Posterior cingulate gyrus (tissue), 11 donors: ENCODE results near the gene BMPR1B.

Source experiments
- DNase-seq, 10 donors: peaks; one replicate each; pipeline versions ENCODE4 v3.0.0 to v3.0.0-alpha.2; 2020 to 2021; ENCODE audit warnings: mixed read lengths in 3 of 10
- intact Hi-C: fragments of 100-400 bp; cut with DNase I; formaldehyde crosslinking; loops from one replicate; pipeline ENCODE4 v1.15.1; 2023

The BMPR1B gene

DNA sequence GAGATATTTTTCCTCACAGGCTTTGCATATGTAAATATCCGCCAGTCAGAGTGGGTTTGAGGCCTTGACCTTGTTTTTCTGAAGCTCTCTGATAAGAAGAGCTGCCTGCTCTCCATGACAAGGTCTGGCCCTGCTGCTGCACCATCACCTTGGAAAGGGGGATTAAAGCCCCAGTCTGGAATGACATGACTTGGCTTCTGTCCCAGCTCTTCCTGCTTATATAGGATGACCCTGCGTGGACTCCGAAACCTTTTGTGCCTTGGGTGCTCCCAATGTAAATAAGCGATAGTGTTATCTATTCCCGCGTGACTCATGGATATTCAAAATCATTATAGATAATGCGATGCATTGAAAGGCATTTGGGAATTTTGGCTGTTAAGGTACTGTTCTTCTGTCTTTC is 139.3 kb downstream of the BMPR1B start:
- no peak for DNase-seq
- intact Hi-C loops, result no loop called here

DNA sequence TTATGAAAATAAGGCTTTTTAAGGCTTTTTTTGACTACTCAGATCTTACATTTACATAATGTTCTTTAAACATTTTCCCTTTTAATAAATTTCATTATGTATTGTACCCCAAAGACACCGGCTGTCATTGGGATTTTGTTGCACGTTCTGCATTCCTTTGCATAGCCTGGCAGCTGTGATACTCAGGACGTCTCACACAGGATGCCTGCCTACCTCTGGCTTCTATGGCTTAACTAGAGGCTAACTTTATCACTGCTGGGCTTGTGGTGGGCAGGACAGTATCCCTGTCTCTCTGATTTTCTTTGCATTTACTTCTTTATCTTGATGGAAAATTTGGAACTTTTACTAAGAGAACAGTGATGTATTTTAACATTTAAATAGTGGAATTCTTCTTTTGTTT is 147.8 kb downstream of the BMPR1B start:
- intact Hi-C loops, result no loop called here
- no peak for DNase-seq

DNA sequence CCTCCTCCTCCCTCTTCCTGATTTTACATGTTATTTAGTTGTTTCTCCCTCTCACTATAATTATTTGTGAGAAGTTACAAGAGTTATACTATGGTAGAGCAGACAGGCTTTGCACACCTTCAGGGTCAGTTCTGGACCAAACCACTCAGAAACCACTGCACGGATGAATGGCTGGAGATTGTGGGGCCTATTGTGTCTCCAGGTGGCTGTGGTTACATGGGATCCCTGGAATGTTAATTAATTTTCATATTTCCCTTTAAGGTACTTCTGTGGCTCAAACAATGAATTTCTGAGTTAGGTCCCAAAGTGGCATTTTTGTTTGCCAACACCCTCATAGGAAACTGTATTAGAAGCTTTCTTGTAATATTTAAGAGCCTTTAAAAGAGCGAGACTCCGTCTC is 151.9 kb downstream of the BMPR1B start:
- intact Hi-C loops, result no loop called here

DNA sequence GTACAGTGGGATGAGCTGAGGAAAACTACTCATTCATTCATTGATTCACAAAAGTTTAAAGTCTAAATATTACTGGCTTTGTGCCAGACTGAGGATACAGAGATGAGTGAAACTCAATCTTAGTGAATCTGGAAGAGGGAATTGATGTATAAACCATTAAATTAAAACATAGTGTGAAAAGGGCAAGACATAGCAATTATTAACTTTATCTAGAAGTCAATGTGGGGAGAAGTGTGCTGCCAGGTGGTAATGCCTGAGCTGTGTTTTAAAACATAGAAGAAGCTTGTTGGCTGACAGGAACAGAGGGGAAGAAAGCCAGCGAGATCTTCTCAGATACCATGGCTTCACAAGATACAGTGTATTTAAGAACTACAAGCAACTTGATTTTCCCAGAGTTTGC is 153.4 kb downstream of the BMPR1B start:
- intact Hi-C loops, result no loop called here
- DNase-seq, result no peak

More for the DNA sequence above, 151.9 kb downstream of the BMPR1B start:
- DNase-seq, result no peak

DNA sequence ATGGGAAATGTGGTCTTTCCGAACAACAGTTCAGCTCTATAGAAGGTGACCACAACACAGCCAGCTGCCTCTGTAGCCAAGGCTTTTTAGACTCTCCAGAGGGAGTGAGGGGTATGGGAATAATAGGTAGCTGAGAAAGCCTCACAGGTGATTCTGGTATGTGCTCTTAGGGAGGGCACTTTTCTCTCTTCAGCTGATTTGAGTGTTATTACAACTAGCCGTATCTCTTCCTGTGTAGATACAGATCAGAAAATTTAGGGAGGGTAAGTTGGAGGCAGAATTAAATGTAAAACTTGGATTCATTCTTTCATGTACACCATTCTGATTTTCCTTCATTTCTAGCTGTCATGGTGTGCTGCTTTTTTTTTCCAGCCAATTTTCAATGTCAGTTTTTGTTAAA is 154.9 kb downstream of the BMPR1B start:
- DNase-seq, result no peak
- intact Hi-C loops, result no loop called here

DNA sequence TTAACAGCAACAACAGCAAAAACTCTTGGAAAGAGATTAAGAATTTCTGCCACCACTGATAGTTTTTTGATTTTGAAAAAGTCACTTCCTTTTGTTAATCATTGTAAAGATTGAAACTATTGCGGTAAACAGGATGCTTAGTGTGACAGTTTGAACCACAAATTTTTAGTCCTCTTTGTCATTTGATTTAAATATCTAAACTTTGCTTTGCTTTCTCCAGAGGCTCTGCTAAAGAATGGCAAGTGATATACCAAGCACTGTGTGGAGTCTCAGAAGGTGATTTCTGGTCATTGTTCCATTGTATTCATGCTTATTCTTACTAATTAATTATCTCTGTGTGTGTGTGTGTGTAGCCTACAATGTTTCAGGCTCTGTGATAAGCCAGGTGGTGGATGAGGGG is 155.6 kb downstream of the BMPR1B start:
- intact Hi-C loops, result no loop called here
- DNase-seq, result no peak

DNA sequence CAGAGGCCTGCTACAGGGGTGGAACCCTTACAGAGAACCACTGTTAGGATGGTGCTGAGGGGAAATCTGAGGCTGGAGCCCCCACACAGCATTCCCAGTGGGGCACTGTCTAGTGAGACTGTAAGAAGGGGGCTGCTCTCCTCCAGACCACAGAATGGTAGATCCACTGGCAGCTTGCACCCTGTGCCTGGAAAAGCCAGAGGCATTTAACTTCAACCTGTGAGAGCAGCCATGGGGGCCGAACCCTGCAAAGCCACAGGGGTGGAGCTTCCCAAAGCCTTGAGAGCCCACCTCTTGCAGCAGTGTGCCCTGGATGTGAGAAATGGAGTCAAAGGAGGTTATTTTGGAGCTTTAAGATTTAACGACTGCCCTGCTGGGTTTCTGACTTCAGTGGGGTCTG is 159.4 kb downstream of the BMPR1B start:
- peak in 2 of 10 donors; percentile 56 to 58 for DNase-seq
- intact Hi-C loops, result no loop called here

DNA sequence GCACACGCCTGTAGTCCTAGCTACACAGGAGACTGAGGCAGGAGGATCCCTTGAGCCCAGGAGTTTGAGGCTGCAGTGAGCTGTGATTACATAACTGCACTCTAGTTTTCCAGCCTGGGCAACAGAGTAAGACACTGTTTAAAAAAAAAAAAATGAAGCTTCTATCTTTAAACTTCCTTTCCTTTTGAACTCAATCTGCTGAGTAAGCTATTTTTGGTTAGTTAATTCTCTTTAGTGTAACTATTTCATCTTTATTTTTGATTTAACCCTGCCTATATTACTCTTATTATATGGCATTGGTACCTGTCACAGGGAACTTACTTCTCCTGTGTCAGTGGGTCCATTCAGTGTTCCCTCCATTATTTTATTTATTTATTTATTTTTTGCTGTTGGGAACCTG is 160.8 kb downstream of the BMPR1B start:
- intact Hi-C loops, result no loop called here
- no peak for DNase-seq

DNA sequence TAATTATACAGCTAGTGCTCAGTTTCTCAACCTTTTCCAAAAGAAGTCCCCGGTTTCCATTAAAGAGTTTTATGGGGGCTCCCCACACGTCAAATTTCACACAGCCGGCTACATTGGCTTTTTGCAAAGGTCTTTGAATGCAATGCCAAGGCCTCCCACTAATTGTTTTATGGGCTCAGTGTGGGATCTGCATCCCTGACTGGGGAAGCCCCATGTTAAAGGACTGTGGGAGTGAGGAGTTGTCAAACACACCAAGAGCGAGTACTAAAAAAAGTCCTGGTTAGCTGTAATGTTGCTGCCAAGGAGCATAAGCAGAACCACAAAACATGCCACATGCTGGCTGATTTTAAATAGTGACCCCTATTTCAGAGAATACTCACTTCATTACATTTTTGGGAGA is 162.6 kb downstream of the BMPR1B start:
- no peak for DNase-seq
- intact Hi-C loops, result no loop called here

DNA sequence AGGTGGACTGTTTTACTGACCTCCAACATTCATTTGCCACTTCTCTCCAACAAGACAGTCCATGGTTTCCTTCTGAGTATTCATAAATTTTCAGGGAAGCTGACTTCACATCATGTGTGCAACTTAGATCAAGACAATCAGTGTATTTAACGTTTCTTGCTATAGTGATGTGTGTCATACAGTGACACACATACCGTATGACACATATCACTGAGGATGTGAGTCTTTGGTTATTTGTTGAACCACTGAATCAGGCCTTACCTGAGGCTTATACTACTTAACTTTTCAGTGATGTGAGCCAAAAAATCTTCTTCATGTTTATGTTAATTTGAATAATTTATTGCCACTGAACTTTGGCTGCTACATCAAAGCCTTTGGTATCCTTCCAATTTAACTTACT is 166.8 kb downstream of the BMPR1B start:
- DNase-seq, result no peak
- intact Hi-C loops, result no loop called here

DNA sequence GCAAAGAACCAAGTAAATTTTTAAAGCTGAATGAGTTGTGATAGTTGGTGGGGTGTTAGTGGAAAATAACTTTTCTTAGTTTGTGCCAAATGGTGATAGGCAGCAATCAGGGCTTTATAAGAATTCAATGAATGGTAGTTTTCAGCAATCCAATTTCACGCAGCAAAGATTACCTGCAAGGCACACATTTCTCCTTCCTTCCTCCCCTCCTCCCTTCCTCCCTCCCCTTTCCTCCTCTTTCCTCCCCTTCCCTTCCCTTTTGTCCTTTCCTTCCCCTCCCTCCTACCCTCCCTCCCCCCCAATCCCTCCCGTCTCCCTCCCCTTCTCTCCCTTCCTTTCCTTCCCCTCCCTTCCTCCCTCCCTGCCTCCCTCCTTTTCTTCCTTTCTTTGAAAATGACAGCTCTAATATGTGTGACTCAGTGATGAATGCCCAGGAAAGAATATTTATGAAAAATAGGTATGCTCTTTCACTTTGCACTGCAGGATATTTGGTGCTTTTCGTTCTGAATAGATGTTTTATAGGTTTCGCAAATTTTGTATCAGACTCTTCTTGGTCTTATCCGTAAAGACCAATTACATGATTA is 168.1 kb downstream of the BMPR1B start:
- no peak for DNase-seq
- intact Hi-C loops, result no loop called here

DNA sequence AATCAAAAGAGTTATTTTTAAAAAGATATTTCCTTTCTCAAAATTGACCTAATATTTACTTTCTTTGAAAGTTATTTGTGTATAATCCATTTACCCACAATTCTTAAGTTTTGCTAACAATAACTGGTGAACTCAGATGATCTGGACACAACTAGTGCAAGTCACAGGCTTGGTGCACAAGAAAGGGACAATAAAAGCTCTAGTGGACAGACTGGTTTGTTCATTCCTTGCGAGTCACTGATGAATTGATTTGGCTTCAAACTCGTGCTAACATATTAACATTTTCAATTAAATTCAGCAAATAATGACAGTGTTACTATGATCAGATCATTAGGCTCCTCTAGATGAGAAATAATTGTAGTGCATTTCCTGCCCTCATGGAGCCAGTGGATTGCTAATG is 169.2 kb downstream of the BMPR1B start:
- intact Hi-C loops, result no loop called here
- DNase-seq, result no peak

DNA sequence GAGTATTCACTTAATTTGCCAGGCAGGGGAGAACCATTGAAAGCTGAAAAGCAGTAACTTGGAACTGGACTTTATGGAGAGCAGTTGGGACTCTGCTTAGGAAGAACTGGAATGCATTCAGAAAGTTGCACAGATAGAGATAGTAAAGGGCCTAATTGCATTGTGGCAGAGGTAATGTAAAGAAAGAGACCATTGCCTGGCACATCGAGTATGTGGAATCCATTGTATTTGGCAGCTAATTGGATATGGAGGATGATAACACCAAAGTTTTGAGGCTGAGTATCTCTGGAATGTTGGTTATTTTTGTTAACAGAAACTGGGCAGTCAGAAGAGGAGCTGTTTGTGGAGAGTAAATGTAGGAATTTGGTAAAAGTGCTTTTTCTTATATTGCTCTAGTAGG is 169.9 kb downstream of the BMPR1B start:
- intact Hi-C loops, result no loop called here
- no peak for DNase-seq

DNA sequence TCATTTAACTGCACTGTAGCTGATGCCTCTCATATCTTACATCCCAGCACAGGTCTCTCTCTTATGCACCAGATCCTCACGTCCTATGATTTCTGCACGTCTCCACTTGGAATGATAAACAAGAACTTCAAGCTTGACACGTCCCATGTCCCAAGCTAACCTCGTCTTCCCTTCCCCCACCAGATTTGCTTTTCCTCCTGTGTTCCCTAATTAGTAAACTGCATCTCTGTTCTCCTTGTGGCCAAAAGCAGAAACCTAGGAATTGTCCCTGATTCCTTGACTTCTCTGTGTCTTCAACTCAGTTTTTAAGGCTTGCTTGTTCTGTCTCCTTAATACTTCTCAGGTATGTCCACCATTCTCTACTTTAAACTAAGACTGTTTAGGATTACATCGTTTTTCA is 171.9 kb downstream of the BMPR1B start:
- intact Hi-C loops, result no loop called here
- DNase-seq, result no peak

DNA sequence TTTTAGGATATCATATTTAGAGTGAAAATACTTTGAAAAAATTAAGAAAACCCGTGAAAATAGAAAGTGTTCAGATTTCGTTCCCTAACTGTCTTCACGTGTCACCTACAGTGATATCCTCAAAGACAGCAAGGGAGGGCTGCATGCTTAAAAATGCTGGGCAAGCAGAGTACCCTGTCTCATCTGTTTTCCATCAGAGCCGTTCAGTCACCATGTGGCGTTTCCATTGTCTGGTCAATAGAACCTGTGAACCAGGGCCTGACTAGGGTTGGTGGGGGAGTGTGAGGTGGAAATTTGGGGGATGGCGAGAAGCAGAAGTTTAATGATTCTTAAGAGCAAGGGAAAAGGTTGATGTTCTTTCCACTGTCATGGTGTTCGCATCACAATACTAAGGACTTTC is 173.9 kb downstream of the BMPR1B start:
- no peak for DNase-seq
- intact Hi-C loops, result no loop called here

DNA sequence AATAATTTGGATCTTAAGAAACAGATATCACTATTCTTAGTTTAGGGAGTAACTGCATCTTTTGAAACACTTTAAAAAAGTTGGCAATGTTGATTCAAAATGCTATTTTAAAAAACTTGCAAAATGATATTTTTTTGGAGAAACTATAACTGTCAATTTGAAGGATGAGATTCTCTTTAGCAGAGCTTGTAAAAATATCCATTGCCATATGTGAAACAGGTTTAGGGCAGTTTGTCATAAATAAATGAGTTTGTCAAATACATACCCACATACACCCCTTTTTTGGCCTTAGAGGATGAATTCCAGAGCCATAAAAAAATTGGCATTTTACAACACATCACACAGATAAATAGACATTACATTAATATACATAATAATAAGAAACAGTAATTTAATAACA is 174.6 kb downstream of the BMPR1B start:
- DNase-seq, result no peak
- intact Hi-C loops, result no loop called here

DNA sequence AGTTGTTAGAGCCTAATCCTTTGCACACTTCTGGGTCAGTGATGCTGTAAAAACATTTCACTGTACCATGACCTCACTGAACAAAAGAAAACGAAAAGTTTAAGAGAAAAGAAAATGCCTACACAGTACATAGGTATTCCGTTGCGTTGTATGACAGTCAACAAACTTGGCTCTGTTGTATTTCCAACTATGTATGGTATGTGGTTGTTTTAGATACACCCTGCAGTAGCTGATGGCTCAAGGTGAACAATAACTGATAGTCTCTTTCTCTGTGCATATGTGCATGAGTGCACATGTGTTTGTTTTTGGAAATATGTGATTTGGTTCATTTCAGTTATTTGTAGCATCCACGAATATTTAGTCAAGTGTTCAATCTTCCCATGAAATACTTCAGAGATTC is 176.0 kb downstream of the BMPR1B start:
- intact Hi-C loops, result no loop called here
- no peak for DNase-seq

DNA sequence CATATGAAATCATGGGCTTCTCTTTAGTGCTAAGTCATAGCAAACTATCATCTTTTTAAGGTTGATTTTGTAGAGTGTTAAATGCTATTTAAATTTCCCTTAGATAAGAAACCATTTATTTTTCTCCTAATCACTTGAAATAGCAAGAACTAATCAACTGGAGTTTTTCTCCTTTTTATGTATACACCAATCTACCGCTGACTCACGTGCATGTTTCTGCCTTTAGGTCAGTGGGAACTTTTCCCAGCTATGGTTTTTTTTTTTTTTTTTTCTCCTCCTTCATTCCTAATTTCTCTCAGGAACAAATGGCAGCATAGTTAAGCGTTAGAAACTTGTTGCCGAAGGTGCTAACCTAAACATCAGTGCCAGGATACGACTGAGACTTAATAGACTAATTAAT is 176.4 kb downstream of the BMPR1B start:
- intact Hi-C loops, result no loop called here
- DNase-seq, result no peak

DNA sequence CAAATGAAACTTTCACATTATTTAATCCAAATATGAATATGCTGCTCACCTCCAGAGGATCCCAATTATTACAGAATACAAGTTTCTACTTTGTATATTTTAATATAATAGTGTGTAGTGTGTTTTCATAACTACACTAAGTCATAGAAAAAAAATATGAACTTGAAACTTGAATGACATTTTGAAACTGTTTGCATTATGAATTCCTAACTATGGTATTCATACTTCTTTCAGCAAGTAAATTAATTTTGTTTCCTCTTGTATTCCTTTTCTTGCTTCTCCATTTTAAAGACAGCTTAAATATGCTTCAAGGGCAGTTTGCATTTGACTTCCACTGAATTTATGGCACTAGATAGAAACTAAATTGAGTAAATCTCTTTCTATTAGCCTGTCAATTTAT is 177.1 kb downstream of the BMPR1B start:
- no peak for DNase-seq
- intact Hi-C loops, result no loop called here

DNA sequence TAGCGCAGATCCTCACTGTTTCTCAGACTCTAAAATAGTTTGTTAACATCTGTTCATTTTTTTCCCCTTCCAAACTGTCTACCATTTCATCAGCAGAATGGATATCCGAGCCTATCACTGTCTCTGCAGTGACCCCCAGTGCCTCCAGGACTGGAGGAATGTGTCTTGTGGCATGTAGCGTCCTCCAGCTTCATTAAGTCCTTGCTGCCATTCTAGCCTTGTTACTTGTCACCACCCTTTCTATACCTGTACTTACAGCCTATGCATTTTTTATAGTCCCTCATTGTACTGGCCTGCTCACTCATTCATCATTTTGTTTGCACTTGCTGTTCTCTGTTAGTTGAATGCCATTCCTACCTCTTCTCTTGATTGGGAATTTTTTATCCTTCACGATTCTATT is 179.1 kb downstream of the BMPR1B start:
- intact Hi-C loops, result no loop called here
- DNase-seq, result no peak

DNA sequence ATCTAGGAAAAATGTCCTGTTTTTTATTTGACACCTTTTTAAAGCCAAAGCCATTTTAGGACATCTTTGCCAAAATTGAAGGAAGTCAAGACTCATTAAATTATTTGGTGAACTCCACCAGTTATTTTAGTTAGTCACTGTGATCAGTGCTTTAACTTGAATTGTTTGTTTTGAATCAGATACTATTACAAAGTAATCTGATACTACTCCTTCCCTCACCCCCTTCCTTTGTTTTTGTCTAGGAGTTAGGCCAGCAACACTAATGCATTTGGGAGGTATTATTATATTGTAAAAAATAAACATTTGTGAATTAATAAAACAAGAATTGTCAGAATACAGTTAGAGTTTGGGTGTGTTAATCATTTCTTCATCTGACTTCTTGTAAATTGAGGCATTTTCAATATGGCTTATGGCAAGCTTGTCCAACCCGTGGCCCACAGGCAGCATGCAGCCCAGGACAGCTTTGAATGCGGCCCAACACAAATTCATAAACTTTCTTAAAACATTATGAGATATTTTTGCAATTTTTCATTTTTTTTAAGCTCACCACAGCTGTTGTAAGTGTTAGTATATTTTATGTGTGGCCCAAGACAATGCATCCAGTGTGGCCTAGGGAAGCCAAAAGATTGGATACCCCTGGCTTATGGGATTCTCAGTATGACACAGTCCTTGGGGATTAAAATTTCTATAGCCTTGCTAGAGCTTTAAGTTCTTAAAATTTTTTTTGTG is 182.2 kb downstream of the BMPR1B start:
- intact Hi-C loops, result no loop called here
- no peak for DNase-seq

DNA sequence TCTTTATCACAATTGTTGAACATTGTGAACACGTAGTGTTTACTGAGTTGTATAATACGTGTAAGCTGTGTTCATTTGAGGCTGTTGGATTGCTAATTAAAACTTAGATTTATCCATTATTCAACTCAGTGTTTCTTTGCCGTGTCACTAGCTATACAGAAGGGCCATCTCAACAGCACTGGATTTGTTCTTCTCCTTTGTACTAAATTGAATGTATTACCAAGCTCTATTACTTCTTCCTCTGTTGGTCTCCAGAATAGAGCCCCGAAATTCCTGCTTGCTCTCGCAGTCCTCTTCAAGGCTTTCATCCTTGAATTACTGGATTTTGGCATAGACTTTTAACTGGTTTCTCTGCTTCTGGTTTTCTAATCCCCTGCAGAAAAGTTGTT is 182.8 kb downstream of the BMPR1B start:
- intact Hi-C loops, result no loop called here
- DNase-seq, result no peak

DNA sequence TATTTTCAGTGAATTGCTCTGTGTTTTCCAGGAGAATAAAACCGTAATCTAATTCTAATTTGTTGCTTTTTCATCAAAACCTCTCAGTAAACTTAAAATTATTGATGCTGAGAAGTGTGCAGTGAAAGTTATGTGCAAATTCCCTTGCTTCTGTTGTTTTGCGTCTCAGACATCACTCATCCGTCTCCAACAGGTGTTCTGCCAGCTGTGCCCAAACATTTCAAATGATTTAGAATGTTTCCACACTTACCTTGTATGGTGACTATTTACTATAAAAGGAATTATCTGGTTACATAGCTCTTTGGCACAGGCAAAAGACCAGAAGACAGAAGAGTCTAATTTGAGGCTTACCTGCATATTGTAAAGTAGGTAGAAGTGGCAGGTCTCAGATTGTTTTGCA is 184.0 kb downstream of the BMPR1B start:
- intact Hi-C loops, result no loop called here
- DNase-seq, result no peak
